B cell (primary cell): ENCODE measurements around the gene TCEANC. TPM values are rescaled to one million over a fixed set of nuclear protein-coding genes. Genes with fewer than 3 reads are reported as not detected.
A peak's percentile ranks its signal among the peaks of the same experiment; 100 is the strongest.

Experiments used
- ATAC-seq: fragments of 200-7000 bp; cut with Tn5 transposase; one replicate; pipeline ENCODE4 v1.10.0; 2021; ENCODE audit warnings: low read depth, mild to moderate bottlenecking, moderate number of reproducible peaks, moderate library complexity
- CTCF ChIA-PET: fragments of 350-600 bp; sonication (Branson Sonifier 250); formaldehyde crosslinking; loops from one replicate; lab custom pipeline; 2021; ENCODE audit warnings: antibody characterized with exemption, inconsistent platforms; lab: Charles Lee
- POLR2A ChIA-PET: fragments of 350-600 bp; sonication (Branson Sonifier 250); formaldehyde crosslinking; loops from one replicate; lab custom pipeline; 2021; ENCODE audit warnings: antibody characterized with exemption; lab: Charles Lee
- DNase-seq: peaks from one replicate; pipeline ENCODE4 v3.0.0; 2013
- H2AFZ ChIP-seq: 2 replicates; pipeline ENCODE4 v1.6.1; 2012; ENCODE audit warnings: mild to moderate bottlenecking, low read depth, low read length; ENCODE audit not compliant: insufficient read depth, poor library complexity, severe bottlenecking
- H3K27ac ChIP-seq, 2 donors: 1 replicate in 1 of 2; 2 replicates in 1 of 2; pipeline ENCODE4 v1.5.1; 2012 to 2013; ENCODE audit warnings: low read length in 2 of 2, mild to moderate bottlenecking in 2 of 2, moderate library complexity in 1 of 2
- H3K27me3 ChIP-seq, 4 experiments: fragments of 200-600 bp in 1 of 4; sonication (generic) in 1 of 4; replicated peaks in 1 of 4; 1 replicate in 2 of 4; 2 replicates in 2 of 4; pipeline versions ENCODE4 v1.6.1 to v1.7.0; 2013 to 2016; ENCODE audit warnings: low read length in 3 of 4, mild to moderate bottlenecking in 2 of 4, mixed read lengths in 1 of 4, moderate library complexity in 1 of 4; ENCODE audit not compliant: insufficient read depth in 4 of 4, control insufficient read depth in 3 of 4; ENCODE audit errors: control extremely low read depth in 1 of 4
- H3K36me3 ChIP-seq, 2 experiments: replicated peaks in 1 of 2; 1 replicate in 1 of 2; 2 replicates in 1 of 2; pipeline versions ENCODE4 v1.6.1 to v1.7.1; 2013; ENCODE audit warnings: low read length in 1 of 2; ENCODE audit not compliant: insufficient read depth in 2 of 2, control insufficient read depth in 1 of 2; ENCODE audit errors: control extremely low read depth in 1 of 2, extremely low read depth in 1 of 2
- H3K4me1 ChIP-seq, 2 donors: fragments of 200-600 bp in 1 of 2; sonication (generic) in 1 of 2; 1 replicate in 1 of 2; 2 replicates in 1 of 2; pipeline versions ENCODE4 v1.5.1 to v1.6.1; 2013 to 2017; ENCODE audit warnings: low read length in 2 of 2; ENCODE audit not compliant: control insufficient read depth in 2 of 2, insufficient read depth in 2 of 2
- H3K4me2 ChIP-seq: replicated peaks from 2 replicates; pipeline ENCODE3; 2012; ENCODE audit warnings: mild to moderate bottlenecking, low read depth, low read length; ENCODE audit not compliant: poor library complexity, severe bottlenecking
- H3K4me3 ChIP-seq, 5 experiments: fragments of 200-600 bp in 1 of 5; sonication (generic) in 1 of 5; 1 replicate in 3 of 5; 2 replicates in 2 of 5; pipeline versions ENCODE4 v1.5.1 to v1.7.0; 2011 to 2016; ENCODE audit warnings: low read length in 4 of 5, mild to moderate bottlenecking in 4 of 5, low read depth in 2 of 5, control low read depth in 1 of 5, moderate library complexity in 1 of 5; ENCODE audit not compliant: insufficient read depth in 1 of 5; ENCODE audit errors: control extremely low read depth in 1 of 5, extremely low read depth in 1 of 5
- H3K79me2 ChIP-seq: fragments of 200-600 bp; sonication (generic); one replicate; pipeline ENCODE4 v1.6.0; 2016; ENCODE audit warnings: low read length; ENCODE audit not compliant: control insufficient read depth, insufficient read depth
- H3K9ac ChIP-seq: fragments of 200-600 bp; sonication (generic); 2 replicates; pipeline ENCODE4 v1.6.1; 2017; ENCODE audit warnings: mild to moderate bottlenecking, low read length, moderate library complexity
- H3K9me3 ChIP-seq, 3 donors: one replicate each; pipeline versions ENCODE4 v1.6.1 to v1.7.1; 2013; ENCODE audit warnings: low read length in 2 of 3; ENCODE audit not compliant: control insufficient read depth in 2 of 3, insufficient read depth in 1 of 3; ENCODE audit errors: control extremely low read depth in 1 of 3
- H4K20me1 ChIP-seq: 2 replicates; pipeline ENCODE4 v1.6.0; 2012; ENCODE audit warnings: mild to moderate bottlenecking, low read length; ENCODE audit not compliant: insufficient read depth, control insufficient read depth, poor library complexity, severe bottlenecking
- H3K27ac Mint-ChIP-seq: one replicate; pipeline ENCODE4 v1.8.0; 2021; ENCODE audit warnings: mixed read lengths
- H3K27me3 Mint-ChIP-seq: one replicate; pipeline ENCODE4 v1.8.0; 2021; ENCODE audit warnings: mixed read lengths
- H3K4me1 Mint-ChIP-seq: one replicate; pipeline ENCODE4 v1.8.0; 2021; ENCODE audit warnings: mixed read lengths
- H3K4me3 Mint-ChIP-seq: one replicate; pipeline ENCODE4 v1.8.0; 2021; ENCODE audit warnings: mixed read lengths
- H3K9me3 Mint-ChIP-seq: one replicate; pipeline ENCODE4 v1.8.0; 2022; ENCODE audit warnings: mixed read lengths; ENCODE audit not compliant: insufficient read depth
- CTCF ChIP-seq: fragments of 200-600 bp; IDR thresholded peaks from one replicate; pipeline ENCODE4 v1.8.0; 2022; ENCODE audit warnings: antibody characterized with exemption, mild to moderate bottlenecking
- EZH2 ChIP-seq: IDR thresholded peaks from 2 replicates; pipeline ENCODE4 v1.6.1; 2012; ENCODE audit warnings: borderline replicate concordance, low read depth, mild to moderate bottlenecking, moderate library complexity, low read length; ENCODE audit not compliant: insufficient read depth, poor library complexity, severe bottlenecking
- WGBS: methylation state at CpG from one replicate; pipeline ENCODE4 v1.1.5; 2013; ENCODE audit warnings: missing lambda C conversion rate; ENCODE audit not compliant: insufficient coverage; 5-methylcytosine and 5-hydroxymethylcytosine counted together
- intact Hi-C: fragments of 100-400 bp; cut with micrococcal nuclease; formaldehyde crosslinking; loops from one replicate; pipeline ENCODE4 v1.10.0; 2022
- polyA plus RNA-seq: library from polyadenylated mRNA; depleted of rRNA; stranded (reverse); fragments of >200 nt; gene quantifications from 2 replicates; pipeline ENCODE4 v1.2.3, GENCODE V29; 2012
- total RNA-seq, 2 donors: library from RNA; stranded (reverse); fragments of 120-200 nt in 1 of 2; gene quantifications; 1 replicate in 1 of 2; 2 replicates in 1 of 2; pipeline versions ENCODE4 v1.2.3 to v1.2.4, GENCODE V29; 2013 to 2022

Gene TCEANC
- total and polyA plus RNA-seq, 2 donors (not counting 1 experiment from before 2014, with no cell fraction given) = 5.5 to 10.0 TPM

DNA sequence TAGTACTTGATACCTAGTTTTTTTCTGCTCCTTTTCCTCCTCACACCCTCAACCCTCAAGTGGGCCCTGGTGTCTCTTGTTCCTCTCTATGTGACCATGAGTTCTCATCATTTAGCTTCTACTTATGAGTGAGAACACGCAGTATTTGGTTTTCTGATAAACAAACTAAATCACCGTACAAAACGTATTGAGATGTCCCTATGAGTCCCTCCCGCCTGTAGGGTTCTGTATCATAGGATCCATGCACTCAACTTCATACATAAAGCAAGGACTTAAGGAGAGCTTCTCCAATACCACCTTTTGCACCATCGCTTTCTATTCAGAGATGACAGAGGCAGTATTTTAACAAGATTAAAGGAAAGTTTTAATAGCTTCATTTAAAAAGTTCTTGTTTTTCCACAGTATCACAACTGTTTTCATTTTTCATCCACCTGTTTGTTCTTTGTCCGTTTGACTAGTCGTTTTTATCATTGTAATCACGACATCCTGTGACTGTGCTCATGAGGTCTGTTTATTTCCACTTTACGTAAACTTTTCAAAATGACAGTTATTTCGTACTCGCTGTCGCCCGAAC, 35.5 kb downstream of the TCEANC start:
- TF ChIP-seq EZH2 (no peak), CTCF (no peak)
- POLR2A ChIA-PET = interaction anchor here (1.0 to 1.3 kb wide), 2 partner anchors 46 to 51 kb away, joined by 4 read pairs; partner anchors contain the start of genes OFD1 and TRAPPC2
- Histone ChIP-seq H3K36me3 (no peaks in the 10 kb centered on the region), H3K9me3 (no peaks in the 10 kb centered on the region), H3K79me2 (peaks cover 52% of the 10 kb centered on the region), H3K27me3 (no peaks in the 10 kb centered on the region), H3K4me2 (peak overlapping the region; percentile 81), H3K4me1 (peaks cover 34 to 37% of the 10 kb centered on the region in 2 donors), H3K9ac (peak overlapping the region; percentile 90), H2AFZ (peak overlapping the region; percentile 95), H3K4me3 (peak overlapping the region; percentile 46 to 89 (median 78)), H4K20me1 (no peaks in the 10 kb centered on the region), H3K27ac (peak overlapping the region; percentile 70 to 85)
- CTCF ChIA-PET = interaction anchor here (1.0 to 1.7 kb wide), 5 partner anchors 10 to 46 kb away, joined by 3 to 7 read pairs (median 4); partner anchors contain the start of genes OFD1 and TRAPPC2
- peaks cover 47% of the 10 kb centered on the region for H3K4me1 Mint-ChIP-seq
- no peaks in the 10 kb centered on the region for H3K9me3 Mint-ChIP-seq
- 0% methylated on average over 5 of the region's 13 CpGs for WGBS
- H3K27ac Mint-ChIP-seq = peak overlapping the region; percentile 91
- ATAC-seq = no peak
- no peak for DNase-seq
- H3K4me3 Mint-ChIP-seq = peak overlapping the region; percentile 93
- intact Hi-C loops = loop anchor here (2.0 kb wide), 1 partner anchor 30 kb away; no protein-coding TSS in a partner anchor
- no peaks in the 10 kb centered on the region for H3K27me3 Mint-ChIP-seq
